HG02759 (cell line): ENCODE measurements around the gene TUFT1.

Experiments
- ATAC-seq: cut with Tn5 transposase; IDR thresholded peaks from one replicate; pipeline ENCODE4 v1.9.1; 2021; ENCODE audit warnings: mild to moderate bottlenecking, moderate library complexity; ENCODE audit not compliant: unreplicated experiment

TUFT1 gene, protein sequence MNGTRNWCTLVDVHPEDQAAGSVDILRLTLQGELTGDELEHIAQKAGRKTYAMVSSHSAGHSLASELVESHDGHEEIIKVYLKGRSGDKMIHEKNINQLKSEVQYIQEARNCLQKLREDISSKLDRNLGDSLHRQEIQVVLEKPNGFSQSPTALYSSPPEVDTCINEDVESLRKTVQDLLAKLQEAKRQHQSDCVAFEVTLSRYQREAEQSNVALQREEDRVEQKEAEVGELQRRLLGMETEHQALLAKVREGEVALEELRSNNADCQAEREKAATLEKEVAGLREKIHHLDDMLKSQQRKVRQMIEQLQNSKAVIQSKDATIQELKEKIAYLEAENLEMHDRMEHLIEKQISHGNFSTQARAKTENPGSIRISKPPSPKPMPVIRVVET

DNA sequence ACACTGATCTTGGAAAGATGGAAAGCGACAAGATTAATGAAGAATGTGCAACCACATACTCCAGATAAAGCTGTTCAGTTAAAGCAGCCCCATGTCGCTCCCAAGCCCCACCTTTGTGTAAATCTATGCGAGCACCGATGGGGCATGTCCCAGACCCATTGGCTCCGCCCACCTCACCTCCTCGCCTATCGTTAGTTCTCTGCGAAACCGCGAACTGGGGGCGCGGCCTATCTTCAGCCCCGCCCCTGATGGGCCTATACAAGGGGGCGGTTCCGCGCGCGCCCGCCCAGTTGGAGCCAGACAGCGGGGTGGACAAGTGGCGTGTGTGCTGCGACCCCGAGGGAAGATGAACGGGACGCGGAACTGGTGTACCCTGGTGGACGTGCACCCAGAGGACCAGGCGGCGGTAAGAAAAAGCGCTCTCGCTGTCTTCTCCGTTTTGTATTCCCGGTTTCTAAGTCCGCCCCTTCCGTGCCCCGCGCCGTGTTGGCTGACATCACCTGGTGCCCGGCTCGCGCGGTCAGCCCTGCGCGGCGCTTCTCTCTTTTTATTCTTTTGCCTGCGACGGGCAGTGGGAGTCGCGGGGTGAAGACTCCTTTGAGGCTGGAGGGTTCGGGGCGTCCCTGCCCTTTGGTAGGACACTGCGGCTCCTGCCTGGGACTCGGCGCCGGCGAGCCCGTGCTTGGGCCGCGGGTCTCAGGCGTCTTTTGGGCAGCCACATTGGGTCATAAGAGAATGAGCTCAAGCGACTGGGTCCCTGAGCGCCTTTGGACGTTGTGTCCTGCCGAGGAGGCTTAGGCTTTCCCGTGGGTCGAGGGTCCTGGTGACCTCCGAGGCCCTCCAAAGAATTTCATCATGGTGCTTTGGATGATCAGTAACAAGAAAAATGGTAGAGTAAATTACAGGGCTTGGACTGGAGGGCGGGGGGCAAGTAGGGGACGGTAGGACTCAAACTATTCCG, at the start of gene TUFT1:
Gene TUFT1 (plus strand): TSS at position 289 of the 961 bp plus-strand sequence. CDS start 58 bp downstream, at position 347.
- peak; percentile 95 for ATAC-seq

DNA sequence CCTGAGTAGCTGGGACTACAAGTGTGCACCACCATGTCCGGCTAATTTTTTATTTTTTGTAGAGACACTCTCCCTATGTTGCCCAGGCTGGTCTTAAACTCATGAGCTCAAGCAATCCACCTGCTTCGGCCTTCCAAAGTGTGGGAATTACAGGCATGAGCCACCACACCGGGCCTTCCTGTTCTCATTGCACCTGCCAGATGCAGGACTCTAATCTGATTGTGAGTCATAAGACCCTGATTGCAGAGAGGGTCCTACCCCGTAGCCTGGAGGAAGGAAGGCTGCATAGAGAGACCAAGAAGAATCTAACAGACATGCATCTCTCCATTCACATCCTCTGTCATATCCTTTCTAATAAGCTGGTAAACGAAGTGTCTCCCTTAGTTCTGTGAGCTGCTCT, 48.5 kb upstream of the TUFT1 start:
- ATAC-seq = no peak

DNA sequence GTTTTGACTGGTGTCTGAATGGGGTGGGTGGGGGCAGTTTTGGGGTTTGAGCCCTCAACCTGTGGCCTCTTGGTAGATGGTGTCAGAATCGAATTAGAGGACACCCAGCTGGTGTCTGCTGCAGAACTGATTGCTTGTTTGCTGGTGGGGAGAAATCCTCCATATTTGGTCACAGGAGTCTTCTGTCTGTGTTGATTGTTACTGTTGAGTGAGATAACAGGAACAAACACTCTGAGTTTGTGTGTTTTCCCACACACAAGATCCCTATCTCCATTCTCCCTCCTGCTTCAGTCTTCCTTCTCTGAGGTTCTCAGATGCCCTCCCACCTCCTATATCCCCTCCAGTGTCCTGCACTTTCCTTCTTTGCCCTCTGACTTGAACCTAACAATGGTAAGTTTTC, 48.0 kb upstream of the TUFT1 start:
- no peak for ATAC-seq

DNA sequence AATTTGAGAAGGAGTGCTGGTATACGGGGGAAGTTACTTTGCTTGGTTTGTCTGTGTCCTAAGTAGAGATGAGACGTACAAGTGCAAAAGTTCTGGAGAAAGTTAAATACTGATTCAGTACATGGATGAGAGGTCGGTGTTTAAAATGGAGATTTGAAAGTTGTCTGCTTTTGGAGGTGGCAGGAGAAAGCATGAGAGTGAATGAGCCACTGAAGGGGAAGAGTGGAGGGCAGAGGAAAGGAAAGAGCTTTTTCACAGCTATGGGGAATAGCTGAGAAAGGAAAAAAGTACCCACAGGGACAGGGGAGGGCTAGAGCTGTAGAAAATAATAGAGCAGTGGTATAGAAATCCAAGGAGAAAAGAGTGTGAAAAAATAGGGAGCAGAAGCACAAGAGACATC, 47.1 kb upstream of the TUFT1 start:
- ATAC-seq = no peak

DNA sequence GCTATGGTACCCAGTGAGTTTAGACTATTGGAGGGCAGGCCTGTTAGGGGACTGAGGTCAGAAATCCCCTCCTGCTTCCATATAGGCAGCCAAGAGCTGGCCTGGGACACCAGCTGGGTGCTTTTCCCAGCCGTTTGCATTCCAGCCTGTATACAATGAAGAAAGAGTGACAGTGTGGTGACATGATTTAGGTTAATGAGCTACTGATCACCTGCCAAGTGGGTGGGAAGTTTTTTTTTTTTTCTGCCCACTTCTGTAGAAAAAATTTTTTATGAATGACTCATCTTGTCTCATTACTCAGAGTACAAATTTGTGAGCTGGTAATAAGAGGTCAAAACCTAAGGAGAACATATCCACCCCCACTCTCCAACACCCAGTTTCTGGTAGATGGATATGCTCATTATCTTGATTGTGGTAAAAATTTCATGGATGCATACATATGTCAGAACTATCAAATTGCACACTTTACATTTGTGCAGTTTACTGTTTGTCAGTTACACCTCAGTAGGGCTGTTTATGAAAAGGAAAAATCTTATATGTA, 45.3 kb upstream of the TUFT1 start:
- peak; percentile 45 for ATAC-seq

DNA sequence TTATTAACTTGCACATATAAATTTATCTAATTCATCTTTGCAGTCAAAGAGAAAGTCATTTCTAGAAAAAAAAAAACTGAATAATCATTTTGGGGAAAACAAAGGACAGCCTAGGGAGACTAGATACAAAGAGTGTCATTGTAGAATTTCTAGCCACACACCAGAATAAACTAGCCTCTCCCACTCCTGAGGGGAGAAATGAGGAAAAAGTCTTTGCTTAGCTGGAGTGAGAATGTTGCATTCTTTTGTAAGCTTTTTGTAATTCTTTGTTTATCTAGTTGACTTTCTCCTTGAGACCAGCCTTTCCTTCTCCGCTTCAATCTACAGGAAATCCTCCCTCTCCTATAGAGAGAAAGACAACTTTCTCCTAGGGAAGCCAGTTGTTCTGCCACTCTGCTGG, 44.8 kb upstream of the TUFT1 start:
- no peak for ATAC-seq

DNA sequence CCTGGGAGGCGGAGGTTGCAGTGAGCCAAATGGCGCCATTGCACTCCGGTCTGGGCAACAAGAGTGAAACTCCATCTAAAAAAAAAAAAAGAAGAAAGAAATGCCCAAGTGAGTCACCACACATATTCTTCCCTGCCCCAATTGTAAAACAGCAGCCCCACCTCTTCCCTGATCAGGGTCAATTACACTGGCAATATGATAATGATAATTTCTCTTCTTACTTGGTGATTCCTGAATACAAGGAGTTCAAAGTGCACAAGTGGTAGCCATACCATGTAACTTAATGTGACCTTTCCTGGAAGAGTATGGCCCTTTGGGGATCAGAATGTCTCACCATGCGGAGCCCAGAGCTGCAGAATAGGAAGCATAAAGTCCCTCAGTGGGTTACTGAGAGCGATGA, 40.7 kb upstream of the TUFT1 start:
- ATAC-seq = no peak

DNA sequence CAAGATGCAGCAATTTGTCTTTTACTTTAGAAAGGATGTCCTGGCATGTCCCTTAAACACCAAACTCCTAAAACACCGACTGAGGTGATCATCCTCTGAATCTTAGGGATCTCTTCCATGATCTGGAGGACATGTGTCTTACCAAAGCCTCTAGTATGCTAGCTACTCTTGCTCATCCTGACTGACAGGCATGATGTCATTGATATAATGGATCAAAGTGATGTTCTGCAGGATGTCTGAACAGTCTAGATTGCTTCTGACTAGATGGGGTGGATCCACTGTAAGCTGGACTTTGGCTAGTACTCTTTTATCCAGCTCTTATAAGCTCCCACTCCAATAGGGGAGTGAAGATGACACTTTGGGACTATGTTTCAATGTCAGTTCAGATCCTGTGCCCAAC, 40.2 kb upstream of the TUFT1 start:
- ATAC-seq = no peak

DNA sequence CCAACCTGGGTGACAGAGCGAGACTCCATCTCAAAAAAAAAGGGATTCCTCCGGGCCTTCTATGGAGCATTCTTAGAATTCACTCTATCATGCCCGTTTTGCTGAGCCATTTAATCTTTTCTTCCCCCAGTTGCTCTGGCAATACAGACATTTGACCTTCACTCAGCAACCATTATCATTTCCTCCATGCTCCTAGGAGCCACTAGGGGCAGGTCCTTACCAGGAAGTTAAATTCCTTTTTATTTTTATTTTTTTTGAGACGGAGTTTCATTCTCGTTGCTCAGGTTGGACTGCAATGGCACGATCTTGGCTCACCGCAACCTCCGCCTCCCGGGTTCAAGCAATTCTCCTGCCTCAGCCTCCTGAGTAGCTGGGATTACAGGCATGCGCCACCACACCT, 38.6 kb upstream of the TUFT1 start:
- no peak for ATAC-seq

DNA sequence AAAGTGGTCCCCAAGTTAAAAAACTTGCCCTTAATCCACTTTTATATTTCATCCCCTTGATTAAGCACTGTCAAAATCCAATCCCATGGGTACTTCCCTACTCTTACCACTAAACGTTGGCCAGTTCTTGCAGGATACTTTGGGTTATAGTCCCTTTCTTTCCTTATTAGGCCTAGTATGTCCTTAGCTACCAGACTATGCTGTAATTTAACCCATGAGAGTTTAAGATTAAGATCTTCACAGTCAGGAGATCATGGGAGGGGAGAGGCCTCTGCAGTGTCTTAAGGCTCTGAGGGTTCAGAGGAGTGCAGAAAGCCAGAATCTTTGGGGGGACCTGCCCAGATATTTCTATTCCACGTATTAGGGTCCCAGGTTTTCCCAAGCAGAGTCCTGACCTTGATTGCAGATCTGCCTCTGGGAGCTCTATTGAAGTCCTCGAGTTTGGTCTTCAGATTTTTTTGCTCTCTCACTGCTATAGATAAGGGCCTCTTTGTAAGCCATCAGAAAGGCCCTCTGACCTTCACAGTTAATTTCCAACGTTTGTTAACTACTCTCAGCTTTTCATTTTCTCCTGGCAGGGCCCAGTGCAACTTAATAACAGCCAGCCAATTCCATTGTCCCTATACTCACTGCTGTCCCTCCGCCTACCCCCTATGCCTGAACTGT, 37.9 kb upstream of the TUFT1 start:
- no peak for ATAC-seq

DNA sequence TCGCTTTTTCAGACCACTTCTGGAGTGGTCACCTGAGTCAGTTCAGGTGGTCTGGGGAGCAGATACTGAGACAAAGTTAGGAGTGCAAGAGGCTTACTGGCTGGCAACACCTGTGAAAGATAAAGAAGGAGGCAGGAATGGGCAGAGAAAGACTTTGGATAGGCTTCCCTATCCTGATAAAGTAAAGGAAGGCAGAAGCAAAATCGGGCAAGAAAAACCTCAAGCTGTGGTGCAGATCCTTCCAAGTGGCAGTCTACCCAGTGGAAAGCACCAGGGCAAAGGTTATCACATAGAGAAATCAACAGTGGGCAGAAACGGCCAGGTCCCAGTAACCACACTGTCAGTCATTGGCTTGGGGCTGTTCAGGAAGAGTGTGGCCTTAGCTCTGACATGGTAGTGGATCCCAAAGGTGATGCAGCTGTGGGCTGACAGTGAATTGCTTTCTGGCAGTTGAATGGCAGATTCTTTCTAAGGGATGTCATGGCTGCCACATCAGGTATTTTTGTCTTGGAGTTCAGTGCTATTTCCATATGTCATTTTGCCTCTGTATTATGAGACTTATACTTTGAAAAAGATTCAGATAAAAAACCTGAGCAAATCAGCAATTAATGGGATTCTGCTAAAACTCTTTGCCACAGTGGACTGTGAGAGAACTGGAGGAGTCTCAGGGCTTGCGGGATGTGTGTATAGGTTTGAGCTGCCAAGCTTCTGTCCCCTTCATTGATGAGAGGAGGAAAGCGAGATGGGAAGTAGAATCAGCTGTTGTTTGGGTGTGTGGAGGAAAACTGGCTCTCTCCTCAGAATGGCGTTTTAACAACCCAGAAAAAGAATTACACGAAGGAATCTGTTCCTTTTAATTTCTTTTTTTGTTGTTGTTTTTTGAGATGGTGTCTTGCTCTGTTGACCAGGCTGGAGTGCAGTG, 37.0 kb upstream of the TUFT1 start:
- no peak for ATAC-seq

DNA sequence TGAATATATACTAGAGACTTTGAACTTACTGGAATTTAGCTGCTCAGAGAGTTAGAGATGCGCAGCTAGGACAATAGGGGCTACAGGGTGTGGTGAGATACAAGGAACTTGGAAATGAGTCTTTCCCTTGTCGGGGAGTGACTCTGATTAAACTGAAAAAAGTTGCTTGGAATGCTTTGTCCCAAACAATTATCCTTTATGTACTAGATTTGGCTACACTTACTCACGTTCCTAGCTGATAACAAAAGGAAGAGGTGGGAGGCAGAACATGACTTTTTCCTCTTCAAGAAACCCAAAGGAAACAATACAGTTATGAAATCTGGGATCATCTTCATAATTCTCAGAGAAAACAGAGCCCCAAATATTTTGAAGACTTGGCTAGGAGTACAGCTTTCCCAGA, 35.9 kb upstream of the TUFT1 start:
- ATAC-seq = no peak

DNA sequence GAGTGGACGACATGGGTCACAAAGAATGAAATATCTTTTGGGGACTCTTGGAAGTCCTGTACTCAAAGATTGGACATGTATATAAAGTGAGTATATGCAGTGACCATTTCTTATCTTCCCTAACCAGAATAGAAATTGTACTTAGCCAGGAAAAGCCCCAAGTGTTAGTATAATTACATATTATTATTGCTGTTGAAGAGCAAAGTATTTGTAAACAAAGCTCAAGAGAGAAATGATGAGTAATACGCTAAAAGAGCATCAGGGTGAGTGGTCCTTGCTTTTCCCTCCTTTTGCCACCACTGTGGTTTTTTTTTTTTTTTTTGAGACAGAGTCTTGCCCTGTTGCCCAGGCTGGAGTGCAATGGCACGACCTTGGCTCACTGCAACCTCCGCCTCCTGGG, 35.4 kb upstream of the TUFT1 start:
- ATAC-seq = no peak

DNA sequence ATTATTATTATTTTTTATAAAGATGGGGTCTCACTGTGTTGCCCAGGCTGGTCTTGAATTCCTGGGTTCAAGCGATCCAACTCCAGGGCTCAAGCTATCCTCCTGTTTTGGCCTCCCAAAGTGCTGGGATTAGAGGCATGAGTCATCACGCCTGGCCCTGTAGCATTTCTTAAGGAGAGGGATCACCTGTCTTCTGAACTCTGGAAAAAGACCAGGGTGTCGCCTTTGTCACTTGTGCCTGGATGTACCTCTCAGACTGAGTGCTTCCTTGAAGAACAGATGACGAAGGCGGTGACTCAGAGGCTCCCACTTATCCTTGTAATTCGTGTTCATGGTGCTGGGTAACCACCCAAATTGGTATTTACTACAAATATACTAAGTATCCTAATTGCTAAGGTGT, 31.3 kb upstream of the TUFT1 start:
- ATAC-seq = no peak

DNA sequence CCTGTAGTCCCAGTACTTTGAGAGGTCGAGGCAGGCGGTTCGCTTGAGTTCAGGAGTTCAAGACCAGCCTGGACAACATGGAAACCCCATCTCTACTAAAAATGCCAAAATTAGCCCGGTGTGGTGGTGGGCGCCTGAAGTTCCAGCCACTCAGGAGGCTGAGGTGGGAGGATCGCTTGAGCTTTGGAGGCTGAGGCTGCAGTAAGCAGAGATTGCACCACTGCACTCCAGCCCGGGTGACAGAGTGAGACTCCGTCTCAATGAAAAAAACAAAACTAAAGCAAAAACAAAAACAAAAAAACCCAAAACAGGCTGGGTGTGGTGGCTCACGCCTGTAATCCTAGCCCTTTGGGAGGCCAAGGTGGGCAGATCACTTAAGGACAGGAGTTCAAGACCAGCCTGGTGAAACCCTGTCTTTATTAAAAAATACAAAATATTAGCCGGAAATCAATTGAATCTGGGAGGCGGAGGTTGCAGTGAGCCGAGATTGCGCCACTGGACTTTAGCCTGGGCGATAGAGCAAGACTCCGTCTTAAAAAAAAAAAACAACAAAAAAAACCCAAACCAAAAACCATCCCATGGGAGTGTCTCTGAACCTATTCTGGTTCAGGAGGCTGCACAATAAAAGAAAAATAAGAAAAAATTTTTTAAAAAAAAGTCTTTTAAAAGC, 30.6 kb upstream of the TUFT1 start:
- ATAC-seq = no peak

DNA sequence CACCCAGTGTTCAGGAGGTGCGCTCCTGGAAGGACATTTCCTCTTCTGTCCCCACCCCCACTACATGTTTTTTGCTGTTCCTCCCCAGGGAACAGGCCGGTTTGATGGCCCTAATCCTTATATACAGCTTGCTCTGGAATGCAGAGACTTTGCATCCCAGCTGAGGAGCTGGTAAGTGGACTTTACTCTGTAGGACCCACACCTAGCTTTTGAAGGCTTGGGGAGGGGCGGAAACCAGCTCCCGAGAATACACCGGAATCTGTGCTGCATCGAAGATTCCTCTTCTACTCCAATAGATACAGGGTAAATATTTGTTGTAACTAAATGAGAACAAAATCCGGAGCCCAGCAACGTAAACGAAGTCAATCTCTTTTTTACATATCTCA, 30.1 kb upstream of the TUFT1 start:
- ATAC-seq = no peak

DNA sequence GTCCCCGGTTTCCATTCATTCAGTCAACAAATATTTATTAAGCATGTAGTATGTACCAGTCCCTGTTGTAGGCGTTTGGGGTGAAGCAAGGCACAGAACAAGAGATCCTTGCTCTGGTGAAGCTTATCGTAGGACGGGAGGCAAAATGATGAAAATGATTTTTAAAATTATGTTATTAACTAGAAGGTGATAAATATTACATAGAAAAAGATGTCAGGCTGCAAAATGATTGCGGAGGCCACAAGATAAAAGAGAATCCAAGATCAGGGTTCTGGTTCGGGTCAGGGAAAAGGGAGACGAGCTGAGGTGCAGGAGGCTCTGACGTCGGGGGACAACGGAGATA, 29.5 kb upstream of the TUFT1 start:
- ATAC-seq = no peak

DNA sequence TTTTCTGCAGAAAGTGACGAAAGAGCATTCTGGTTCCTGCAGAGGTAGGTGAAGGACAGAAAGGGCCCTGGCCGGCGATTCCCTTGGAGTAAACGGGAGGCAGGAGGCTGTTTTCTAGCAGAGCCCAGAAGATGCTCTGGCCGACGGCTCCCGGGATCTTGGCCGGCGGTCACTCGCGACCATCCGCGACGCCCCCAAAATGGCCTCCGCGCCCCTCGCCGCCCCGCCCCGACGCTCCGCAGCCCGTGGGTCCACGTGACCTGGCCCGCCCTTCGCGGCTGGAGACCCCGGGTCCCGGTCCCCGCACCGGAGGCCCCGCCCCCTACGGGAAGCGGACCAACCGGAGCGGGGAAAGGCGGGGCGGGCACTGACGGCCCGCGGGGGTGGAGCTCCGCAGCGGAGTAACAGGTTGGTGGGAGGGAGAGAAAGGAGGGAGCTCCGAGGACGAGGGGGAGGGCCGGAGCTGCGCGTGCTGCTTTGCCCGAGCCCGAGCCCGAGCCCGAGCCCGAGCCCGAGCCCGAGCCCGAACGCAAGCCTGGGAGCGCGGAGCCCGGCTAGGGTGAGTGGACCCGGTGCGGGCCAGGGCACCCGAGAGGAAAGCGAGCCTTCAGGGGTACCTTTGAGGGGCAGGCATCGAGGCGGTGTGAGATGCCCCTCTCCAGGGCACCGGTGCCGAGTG, 29.0 kb upstream of the TUFT1 start, which contains the start of gene CGN:
Gene CGN (plus strand): TSS at position 431 of the 679 bp plus-strand sequence. CDS start 7,133 bp downstream, outside the sequence.
- ATAC-seq = peak; percentile 83

DNA sequence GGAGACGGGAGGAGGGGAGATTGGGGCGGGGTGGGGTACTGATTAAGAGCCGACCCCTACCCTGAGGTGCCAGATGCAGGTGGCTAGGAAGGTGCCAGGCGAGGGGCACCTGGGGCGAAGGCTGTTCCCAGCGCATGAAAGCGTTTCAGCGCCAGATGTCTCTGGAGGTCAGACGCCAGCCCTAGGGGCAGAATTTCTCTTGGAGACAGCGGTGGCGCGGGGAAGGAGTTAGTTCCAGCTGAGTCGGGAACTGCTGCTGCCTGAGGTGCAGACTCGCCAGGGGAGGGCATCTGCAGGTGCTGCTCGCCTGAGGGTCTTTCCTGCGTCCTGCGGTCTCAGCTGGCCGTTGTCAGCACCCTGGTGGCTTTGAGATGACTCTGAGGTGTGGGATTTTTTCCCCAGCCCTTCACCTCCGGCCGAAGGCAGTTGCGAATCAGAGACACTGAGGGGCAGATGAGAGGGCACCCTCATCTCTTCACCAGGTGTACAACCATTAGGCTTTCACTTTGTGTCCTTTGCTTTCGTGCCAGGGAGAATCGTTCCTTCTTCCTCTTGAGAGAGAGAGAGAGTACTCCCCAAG, 28.4 kb upstream of the TUFT1 start:
- peak; percentile 13 for ATAC-seq
